Heart right ventricle (tissue), 16 donors: ENCODE data around the gene MAML2. TPM values are rescaled to one million over a fixed set of nuclear protein-coding genes. Genes with fewer than 3 reads are reported as not detected.

Source experiments
- ATAC-seq, 8 donors: fragments of 200-7000 bp; cut with Tn5 transposase; one replicate each; pipeline ENCODE4 v1.9.1; 2020; ENCODE audit warnings: mild to moderate bottlenecking in 8 of 8, moderate library complexity in 8 of 8, moderate number of reproducible peaks in 1 of 8
- DNase-seq, 2 donors: peaks; one replicate each; pipeline ENCODE4 v3.0.0-alpha.2; 2020
- H3K27ac ChIP-seq, 10 donors: fragments of 200-600 bp; sonication (generic) in 2 of 10; one replicate each; pipeline versions ENCODE4 v1.5.0 to v1.8.0; 2020 to 2022; ENCODE audit warnings: mild to moderate bottlenecking in 3 of 10
- H3K27me3 ChIP-seq, 7 donors: fragments of 200-600 bp; one replicate each; pipeline ENCODE4 v1.8.0; 2021 to 2022; ENCODE audit warnings: mild to moderate bottlenecking in 2 of 7
- H3K36me3 ChIP-seq, 9 donors: fragments of 200-600 bp; sonication (generic) in 1 of 9; one replicate each; pipeline versions ENCODE4 v1.5.0 to v1.8.0; 2020 to 2022; ENCODE audit warnings: mild to moderate bottlenecking in 2 of 9
- H3K4me1 ChIP-seq, 9 donors: fragments of 200-600 bp; sonication (generic) in 1 of 9; one replicate each; pipeline versions ENCODE4 v1.5.0 to v1.8.0; 2020 to 2022; ENCODE audit warnings: mild to moderate bottlenecking in 4 of 9
- H3K4me3 ChIP-seq, 10 donors: fragments of 200-600 bp; sonication (generic) in 2 of 10; one replicate each; pipeline versions ENCODE4 v1.5.0 to v1.8.0; 2020 to 2022; ENCODE audit warnings: mild to moderate bottlenecking in 7 of 10, moderate library complexity in 2 of 10
- H3K9me3 ChIP-seq, 11 donors: fragments of 200-600 bp in 10 of 11; sonication (generic) in 2 of 11; one replicate each; pipeline versions ENCODE4 v1.5.0 to v1.8.0; 2013 to 2022; ENCODE audit warnings: mild to moderate bottlenecking in 2 of 11, control low read depth in 1 of 11, moderate library complexity in 1 of 11
- CTCF ChIP-seq, 9 donors: fragments of 200-600 bp; sonication (generic) in 2 of 9; IDR thresholded peaks; one replicate each; pipeline versions ENCODE4 v1.5.0 to v1.8.0; 2021 to 2022; ENCODE audit warnings: antibody characterized with exemption in 9 of 9, mild to moderate bottlenecking in 5 of 9, moderate library complexity in 1 of 9
- WGBS, 2 donors: extraction: QIAGEN DNeasy Blood & Tissue Kit; methylation state at CpG; one replicate each; pipeline ENCODE4 v1.1.7; 2013; ENCODE audit warnings: inconsistent platforms in 1 of 2; 5-methylcytosine and 5-hydroxymethylcytosine counted together
- intact Hi-C, 10 donors: fragments of 100-400 bp; cut with DNase I; formaldehyde crosslinking; loops; one replicate each; pipeline versions ENCODE4 v1.11.1 to v1.14.2; 2022
- polyA plus RNA-seq, 2 donors: library from polyadenylated mRNA; stranded (reverse); fragments of 200-250 nt; gene quantifications; one replicate each; pipeline ENCODE4 v1.2.3, GENCODE V29; 2013
- total RNA-seq, 10 donors: library from RNA; stranded (reverse); fragmentation: NEBNext Ultra II Directional in 3 of 10; extraction: Animal tissue kit (Norgen Biotek cat#: 25700) in 3 of 10; gene quantifications; one replicate each; pipeline versions ENCODE4 v1.2.1 to v1.2.4, GENCODE V29; 2021 to 2023
- donor health status: Arrhythmogenic right ventricular cardiomyopathy.
- donor health status: ischemic (EF 13 %, LVEDD 7.1; RV severe dilation, severe dysfunction).
- donor health status: healthy with polysubstance abuse.
- donor health status: DM: no; HTN: yes; CAD: no.
- donor health status: DM: no; HTN: no; CAD: no.
- donor health status: ischemic (EF 25% LVEDD 6.9; RV normal size, moderate dysfunction).
- donor health status: ischemic (EF 25% LVEDD 5.7; RV mildly dilated, moderate dysfunction).
- donor health status: healthy.
- donor health status: DM: yes; HTN: yes; CAD: no.
- donor health status: Ischemic cardiomyopathy.
- donor health status: ischemic (EF 35%, LVEDD 5.7; RV mildly dilated, moderate dysfunction).
- donor health status: nonischemic (EF 11% LVEDD 7.7; RV severe dilation, severe dysfunction).
- donor health status: DM: yes; HTN: yes; CAD: no.
- donor health status: PGD.
- donor health status: ischemic (EF 29% LVEDD 5.4; RV normal size, mild dysfunction).
- donor health status: nonischemic (EF 23%, LVEDD 6.1; RV moderate dilation, normal function).

The MAML2 gene
- total and polyA plus RNA-seq, 12 donors, result 1.3 to 6.1 (median 4.1) TPM

GRCh38 chr11:96139691-96140090, 203.3 kb downstream of the MAML2 start:
- intact Hi-C loops, result loop anchor here in 1 of 10 donors (10.0 kb wide), 1 partner anchor 65 kb away; no protein-coding TSS in a partner anchor
- DNase-seq (no peak), ATAC-seq (no peak)
- TF ChIP-seq CTCF (IDR thresholded peaks at IDR 0.05), result no peak
- Histone ChIP-seq H3K9me3 (no peaks in the 10 kb centered on the region), H3K36me3 (no peaks in the 10 kb centered on the region), H3K4me1 (peaks cover 0 to 66% (median 28%) of the 10 kb centered on the region in 9 donors), H3K27me3 (no peaks in the 10 kb centered on the region), H3K27ac (no peak overlapping the region), H3K4me3 (no peak overlapping the region)
- WGBS, 2 donors, result 87 to 95% methylated on average over 3 of the region's 3 CpGs

- no peak overlapping the region for H3K4me3 ChIP-seq
- intact Hi-C loops, result no loop called here
- no peaks in the 10 kb centered on the region for H3K27me3 ChIP-seq
- no peaks in the 10 kb centered on the region for H3K36me3 ChIP-seq
- ATAC-seq, result no peak
- no peak for DNase-seq
- H3K27ac ChIP-seq, result peak overlapping the region in 3 of 10 donors; percentile 18 to 32 (median 22)
- no peak for TF ChIP-seq CTCF (IDR thresholded peaks at IDR 0.05)
- H3K4me1 ChIP-seq, result peaks cover 0 to 49% (median 14%) of the 10 kb centered on the region in 9 donors
- H3K9me3 ChIP-seq, result no peaks in the 10 kb centered on the region
- WGBS, 2 donors, result 68 to 71% methylated on average over 2 of the region's 2 CpGs
Observed at GRCh38 chr11:96137373-96137772, 205.6 kb downstream of the MAML2 start.

- WGBS, 2 donors, result 49 to 54% methylated on average over 3 of the region's 3 CpGs
- TF ChIP-seq CTCF (IDR thresholded peaks at IDR 0.05), result no peak
- no peaks in the 10 kb centered on the region for H3K27me3 ChIP-seq
- no peaks in the 10 kb centered on the region for H3K36me3 ChIP-seq
- intact Hi-C loops, result no loop called here
- no peak overlapping the region for H3K4me3 ChIP-seq
- DNase-seq (no peak), ATAC-seq (no peak)
- H3K27ac ChIP-seq, result peak overlapping the region in 3 of 10 donors; percentile 18 to 32 (median 22)
- H3K4me1 ChIP-seq, result peaks cover 0 to 46% (median 9%) of the 10 kb centered on the region in 9 donors
- no peaks in the 10 kb centered on the region for H3K9me3 ChIP-seq
Observed at GRCh38 chr11:96136613-96137298, 206.2 kb downstream of the MAML2 start.

GRCh38 chr11:96134602-96135001, 208.4 kb downstream of the MAML2 start:
- WGBS, 2 donors, result 26 to 35% methylated on average over 1 of the region's 1 CpG
- Histone ChIP-seq H3K4me3 (no peak overlapping the region), H3K9me3 (no peaks in the 10 kb centered on the region), H3K4me1 (peaks cover 0 to 46% (median 9%) of the 10 kb centered on the region in 9 donors), H3K36me3 (no peaks in the 10 kb centered on the region), H3K27me3 (no peaks in the 10 kb centered on the region), H3K27ac (no peak overlapping the region)
- no peak for DNase-seq
- no peak for TF ChIP-seq CTCF (IDR thresholded peaks at IDR 0.05)
- intact Hi-C loops, result no loop called here
- peak in 6 of 8 donors; percentile 39 to 75 (median 64) for ATAC-seq
